ENCODE results near the gene PKHD1. TPM values are rescaled to one million over a fixed set of nuclear protein-coding genes. Genes with fewer than 3 reads are reported as not detected.

Gene PKHD1
- under 1 TPM in 5 of 7 donors, not detected in 2; 0.02 to 0.12 (median 0.05) TPM for total RNA-seq
- under 1 TPM in 1 of 2 donors, not detected in 1; 0.01 TPM for polyA plus RNA-seq
- long read RNA-seq, donor 1: 0 reads
- long read RNA-seq, donor 2: 0 reads
- long read RNA-seq, donor 3: 0 reads

GRCh38 chr6:52087498-52087999 is at the start of gene PKHD1:
Gene PKHD1, minus strand, starts transcription at chr6:52087613. Its CDS starts 2,680 bp downstream, at chr6:52084933.
- Histone ChIP-seq H3K27me3 (no peaks in the 10 kb centered on the region), H3K4me3 (no peak within 1 kb of the TSS), H3K36me3 (no peaks in the 10 kb centered on the region), H3K4me1 (ENCODE audit: insufficient read depth) (no peaks in the 10 kb centered on the region), H3K9me3 (no peaks in the 10 kb centered on the region), H3K27ac (no peak within 1 kb of the TSS)
- DNase-seq: no peak
- intact Hi-C loops (cut with DNase I): no loop called here
- TF ChIP-seq EP300 (IDR thresholded peaks at IDR 0.05): no peak
- TF ChIP-seq POLR2A (IDR thresholded peaks at IDR 0.05): no peak
- no peak for TF ChIP-seq CTCF (IDR thresholded peaks at IDR 0.05)
- 38 to 49% (median 42%) methylated on average over 7 of the region's 7 CpGs for WGBS, 3 donors

GRCh38 chr6:52136934-52137467 is 49.6 kb upstream of the PKHD1 start:
- no peaks in the 10 kb centered on the region for H3K27me3 ChIP-seq
- no peaks in the 10 kb centered on the region for H3K4me1 ChIP-seq (ENCODE audit: insufficient read depth)
- 60 to 77% (median 67%) methylated on average over 12 of the region's 12 CpGs for WGBS, 3 donors
- TF ChIP-seq CTCF (IDR thresholded peaks at IDR 0.05) (no peak), POLR2A (IDR thresholded peaks at IDR 0.05) (no peak), EP300 (IDR thresholded peaks at IDR 0.05) (no peak)
- H3K4me3 ChIP-seq: no peak overlapping the region
- no peaks in the 10 kb centered on the region for H3K36me3 ChIP-seq
- intact Hi-C loops (cut with DNase I): no loop called here
- DNase-seq: no peak
- no peaks in the 10 kb centered on the region for H3K9me3 ChIP-seq
- H3K27ac ChIP-seq: no peak overlapping the region

- H3K4me1 ChIP-seq (ENCODE audit: insufficient read depth): no peaks in the 10 kb centered on the region
- 33 to 54% (median 34%) methylated on average over 4 of the region's 4 CpGs for WGBS, 3 donors
- TF ChIP-seq POLR2A (IDR thresholded peaks at IDR 0.05): no peak
- no peak for TF ChIP-seq EP300 (IDR thresholded peaks at IDR 0.05)
- no peak for TF ChIP-seq CTCF (IDR thresholded peaks at IDR 0.05)
- H3K27ac ChIP-seq: no peak overlapping the region
- H3K4me3 ChIP-seq: no peak overlapping the region
- no peaks in the 10 kb centered on the region for H3K9me3 ChIP-seq
- H3K36me3 ChIP-seq: no peaks in the 10 kb centered on the region
- intact Hi-C loops (cut with DNase I): no loop called here
- H3K27me3 ChIP-seq: no peaks in the 10 kb centered on the region
- DNase-seq: no peak
These were observed 48.6 kb upstream of the PKHD1 start for GRCh38 chr6:52136055-52136454.

GRCh38 chr6:52135217-52135616 is 47.8 kb upstream of the PKHD1 start:
- Histone ChIP-seq H3K27ac (no peak overlapping the region), H3K9me3 (no peaks in the 10 kb centered on the region), H3K4me3 (no peak overlapping the region), H3K4me1 (ENCODE audit: insufficient read depth) (no peaks in the 10 kb centered on the region), H3K27me3 (no peaks in the 10 kb centered on the region), H3K36me3 (no peaks in the 10 kb centered on the region)
- TF ChIP-seq EP300 (IDR thresholded peaks at IDR 0.05) (no peak), POLR2A (IDR thresholded peaks at IDR 0.05) (no peak), CTCF (IDR thresholded peaks at IDR 0.05) (no peak)
- 89 to 94% (median 89%) methylated on average over 4 of the region's 4 CpGs for WGBS, 3 donors
- no peak for DNase-seq
- intact Hi-C loops (cut with DNase I): no loop called here
